Measurements from ENCODE around the gene ZSWIM4. TPM values are rescaled to one million over a fixed set of nuclear protein-coding genes. Genes with fewer than 3 reads are reported as not detected.

ZSWIM4 gene
- total and polyA plus RNA-seq, 2 of the 13 experiments (the other 11 are each of a cell fraction or from before 2014, with no cell fraction given) = 0.33 to 0.86 TPM

- TF ChIP-seq HNF1A (IDR thresholded peaks at IDR 0.05; ENCODE audit: low read depth) (no peak; the same call in 1 of the 2 replicates), HNF1A (CRISPR knock-in tag; IDR thresholded peaks at IDR 0.05; ENCODE audit: borderline replicate concordance) (0 out of 2 replicates have a peak, but pooled peaks have one; percentile 45), ATF7 (IDR thresholded peaks at IDR 0.05) (no peak), ATF7 (CRISPR knock-in tag; IDR thresholded peaks at IDR 0.05) (peak; percentile 74; the same call in 1 of the 2 replicates), TFDP1 (CRISPR knock-in tag; IDR thresholded peaks at IDR 0.05; ENCODE audit: borderline replicate concordance) (0 out of 2 replicates have a peak, but pooled peaks have one; percentile 17), SMAD1 (CRISPR knock-in tag; IDR thresholded peaks at IDR 0.05; ENCODE audit: borderline replicate concordance, low read depth) (peak; percentile 57; the same call in 1 of the 2 replicates), SKIL (CRISPR knock-in tag; IDR thresholded peaks at IDR 0.05; ENCODE audit: borderline replicate concordance) (peak; percentile 20; the same call in 1 of the 2 replicates), TBX2 (CRISPR knock-in tag; IDR thresholded peaks at IDR 0.05; ENCODE audit: borderline replicate concordance) (peak; percentile 69; the same call in 1 of the 2 replicates), DPF2 (CRISPR knock-in tag; IDR thresholded peaks at IDR 0.05; ENCODE audit: borderline replicate concordance, low read depth) (peak; percentile 58; the same call in 1 of the 2 replicates), RBM39 (IDR thresholded peaks at IDR 0.05; ENCODE audit: low read depth, low read length, poor library complexity, severe bottlenecking) (peak; percentile 60), ZBTB3 (CRISPR knock-in tag; IDR thresholded peaks at IDR 0.05; ENCODE audit: borderline replicate concordance, low read depth) (peak; percentile 33; the same call in 1 of the 2 replicates), SAP130 (CRISPR knock-in tag; IDR thresholded peaks at IDR 0.05; ENCODE audit: low read depth) (peak; percentile 76), ZNF501 (CRISPR knock-in tag; IDR thresholded peaks at IDR 0.05) (0 out of 2 replicates have a peak, but pooled peaks have one; percentile 42), HIC2 (CRISPR knock-in tag; IDR thresholded peaks at IDR 0.05; ENCODE audit: low read depth) (peak; percentile 95), TAF1 (CRISPR knock-in tag; IDR thresholded peaks at IDR 0.05) (peak; percentile 12; the same call in 1 of the 2 replicates), ZFP36L1 (CRISPR knock-in tag; IDR thresholded peaks at IDR 0.05) (peak; percentile 61; the same call in 1 of the 2 replicates), CHD4 (IDR thresholded peaks at IDR 0.05; ENCODE audit: borderline replicate concordance, low read length) (peak; percentile 8; the same call in 1 of the 2 replicates), MBD4 (IDR thresholded peaks at IDR 0.05; ENCODE audit: borderline replicate concordance, low read length) (no peak), CBX1 (IDR thresholded peaks at IDR 0.05; ENCODE audit: low read depth) (no peak)
Observed at GRCh38 chr19:13850910-13851733, 55.9 kb downstream of the ZSWIM4 start (continued).
